ENCODE data around the gene URM1. TPM values are rescaled to one million over a fixed set of nuclear protein-coding genes. Genes with fewer than 3 reads are reported as not detected.

Gene URM1
- total RNA-seq, 1 experiment from 2014 or later: 50.7 TPM

- DNase-seq (ENCODE audit: low read depth): no peak
Observed at GRCh38 chr9:128385496-128386460, 14.6 kb downstream of the URM1 start.

DNA sequence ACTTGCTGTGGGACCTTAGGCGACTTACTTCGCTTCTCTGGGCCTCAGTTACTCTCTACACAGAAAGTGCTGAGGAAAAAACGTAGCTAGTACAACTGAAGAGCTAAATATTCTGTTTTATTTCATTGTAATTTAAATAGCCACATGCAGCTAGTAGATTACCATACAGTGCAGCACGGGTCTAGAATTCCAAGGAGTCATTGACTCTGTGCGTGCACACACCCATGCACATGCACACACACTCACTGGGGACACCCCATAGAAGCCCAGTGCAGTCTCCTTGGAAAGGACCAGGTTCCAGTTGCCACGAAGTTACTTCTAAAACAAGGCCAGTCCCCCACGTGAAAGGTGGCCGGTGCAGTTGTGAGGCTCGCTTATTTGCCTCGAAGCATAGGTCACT, 17.0 kb downstream of the URM1 start:
- no peak for DNase-seq (ENCODE audit: low read depth)

- DNase-seq (ENCODE audit: low read depth): no peak
Observed at GRCh38 chr9:128389395-128390149, 18.4 kb downstream of the URM1 start.

- DNase-seq (ENCODE audit: low read depth): no peak
Observed at GRCh38 chr9:128390150-128390812, 19.1 kb downstream of the URM1 start.

DNA sequence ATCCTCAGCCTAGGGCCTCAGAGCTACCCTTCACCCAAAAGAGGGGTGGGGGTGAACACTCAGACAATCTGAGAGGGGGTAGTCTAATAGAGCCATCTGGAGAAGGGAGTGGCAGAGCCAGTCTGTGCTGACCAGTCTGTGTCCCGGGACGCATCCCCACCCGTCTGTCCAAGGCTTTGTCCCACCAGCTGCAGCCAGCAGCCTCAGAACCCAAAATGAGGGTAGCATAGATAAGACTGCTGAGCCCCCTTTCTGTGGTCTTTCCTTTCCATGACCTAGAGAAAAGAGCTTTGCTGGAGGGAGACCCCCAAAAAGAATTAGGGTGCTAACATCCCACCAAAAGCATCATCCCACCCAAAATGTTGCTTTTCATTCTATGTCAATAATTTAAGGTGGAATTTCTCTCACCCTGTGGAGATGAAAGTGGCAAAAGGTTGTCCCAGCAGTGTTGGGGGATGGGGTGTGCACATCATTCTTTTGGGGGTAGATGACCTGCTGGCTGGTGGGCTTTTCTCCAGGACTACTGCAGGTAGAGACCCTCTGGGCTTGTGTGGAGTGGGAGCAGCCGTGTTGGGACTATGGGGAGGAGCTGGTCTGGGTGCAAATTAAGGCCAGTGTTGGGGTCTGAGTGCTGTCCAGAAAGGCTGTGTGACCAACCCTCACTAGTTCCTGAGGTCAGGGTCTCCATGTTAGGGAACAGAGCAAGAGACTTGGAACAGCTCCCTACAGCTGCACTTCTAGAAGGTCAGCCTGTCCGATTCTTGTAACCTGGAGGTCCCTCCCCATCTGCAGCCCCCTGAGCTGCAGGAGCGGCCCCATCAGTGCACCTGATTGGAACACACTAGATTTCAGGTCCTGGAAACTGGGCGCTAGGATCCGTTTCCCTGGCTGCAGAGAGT, 19.9 kb downstream of the URM1 start:
- no peak for DNase-seq (ENCODE audit: low read depth)

GRCh38 chr9:128391956-128392301, 20.8 kb downstream of the URM1 start:
- no peak for DNase-seq (ENCODE audit: low read depth)

GRCh38 chr9:128392302-128393144, 21.3 kb downstream of the URM1 start:
- DNase-seq (ENCODE audit: low read depth): no peak

GRCh38 chr9:128393145-128393775, 22.1 kb downstream of the URM1 start:
- no peak for DNase-seq (ENCODE audit: low read depth)

DNA sequence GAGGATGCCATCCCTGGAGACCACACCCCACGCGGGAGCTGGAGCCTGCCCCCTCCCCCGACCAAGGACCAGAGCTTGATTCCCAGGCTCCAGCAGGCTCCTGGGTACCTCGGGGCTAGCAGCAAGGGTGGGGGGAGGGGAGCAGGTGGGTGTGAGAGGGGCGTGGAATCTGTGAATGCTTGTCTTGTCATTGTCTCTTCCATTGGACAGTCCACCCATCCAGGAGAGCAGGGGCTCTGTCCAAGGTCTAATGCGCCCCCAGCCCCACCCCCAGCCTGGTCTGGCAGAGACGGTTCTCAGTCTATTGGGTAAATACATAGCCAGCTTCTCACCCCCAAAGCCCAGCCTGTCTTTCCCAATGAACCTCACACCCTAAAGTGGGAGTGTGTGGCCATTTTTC, 22.8 kb downstream of the URM1 start:
- no peak for DNase-seq (ENCODE audit: low read depth)

GRCh38 chr9:128394379-128395168, 23.4 kb downstream of the URM1 start:
- DNase-seq (ENCODE audit: low read depth): no peak

DNA sequence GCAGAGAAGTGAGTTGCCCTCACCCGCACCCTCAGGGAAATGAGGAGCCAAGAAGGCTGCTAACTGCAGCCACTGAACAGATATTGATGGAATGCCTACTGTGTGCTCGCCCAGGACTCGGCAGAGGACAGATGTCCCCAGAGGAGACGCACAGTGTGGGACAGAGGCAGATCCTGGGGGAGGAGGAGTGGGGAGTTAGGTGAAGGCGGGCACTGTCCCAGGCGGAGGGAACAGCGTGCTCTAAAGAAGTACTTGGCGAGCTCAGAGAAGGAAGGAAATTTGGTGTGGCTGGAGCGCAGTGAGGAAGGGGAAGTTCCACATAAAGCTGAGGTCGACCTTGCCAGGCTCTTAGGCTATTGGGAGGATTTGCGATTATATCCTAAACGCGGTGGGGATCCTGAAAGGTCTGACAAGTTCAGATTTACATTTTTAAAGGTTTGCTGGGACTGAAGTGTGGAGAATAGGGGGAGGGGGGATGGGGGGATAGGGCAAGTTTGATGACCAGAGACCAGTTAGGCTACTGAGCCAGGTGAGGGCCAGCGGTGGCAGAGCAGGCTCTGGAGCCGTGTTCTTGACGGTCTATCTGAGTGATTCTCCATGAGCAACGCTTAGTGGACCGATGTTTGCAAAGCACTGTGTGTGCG, 25.9 kb downstream of the URM1 start:
- no peak for DNase-seq (ENCODE audit: low read depth)

DNA sequence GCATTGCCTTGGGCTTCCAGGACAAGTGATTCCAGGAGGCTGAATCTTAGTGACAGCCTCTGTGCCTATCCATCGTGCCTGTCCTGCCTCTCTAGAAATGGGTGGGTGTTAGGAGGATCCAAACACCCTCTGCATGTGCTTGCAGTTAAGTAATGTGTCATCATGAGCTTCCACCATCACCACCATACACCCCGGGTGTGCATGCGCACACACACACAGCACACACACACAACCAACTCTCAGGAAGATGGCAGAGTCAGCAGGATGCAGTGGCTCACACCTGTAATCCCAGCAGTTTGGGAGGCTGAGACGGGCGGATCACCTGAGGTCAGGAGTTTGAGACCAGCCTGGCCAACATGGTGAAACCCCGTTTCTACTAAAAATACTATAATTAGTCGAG, 26.7 kb downstream of the URM1 start:
- no peak for DNase-seq (ENCODE audit: low read depth)

DNA sequence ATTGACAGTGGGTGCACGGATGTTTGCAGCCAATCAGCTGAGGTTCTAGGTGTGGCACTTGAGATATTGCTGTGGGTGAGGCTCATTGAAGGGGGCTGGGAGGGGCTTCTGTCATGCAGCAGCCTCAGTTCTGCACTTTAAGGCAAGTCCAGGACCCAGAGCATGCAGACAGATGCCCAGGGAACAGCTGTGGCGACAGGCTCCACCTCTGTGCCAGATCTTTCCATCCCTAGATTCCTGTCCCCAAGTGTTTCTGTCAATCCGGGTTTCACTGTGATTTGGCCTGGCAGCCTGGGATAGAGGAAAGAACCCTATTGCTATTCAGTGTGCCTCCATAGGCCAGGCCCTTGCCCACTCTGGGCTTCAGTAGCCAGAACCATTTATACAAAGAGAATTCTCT, 28.7 kb downstream of the URM1 start:
- DNase-seq (ENCODE audit: low read depth): no peak

DNA sequence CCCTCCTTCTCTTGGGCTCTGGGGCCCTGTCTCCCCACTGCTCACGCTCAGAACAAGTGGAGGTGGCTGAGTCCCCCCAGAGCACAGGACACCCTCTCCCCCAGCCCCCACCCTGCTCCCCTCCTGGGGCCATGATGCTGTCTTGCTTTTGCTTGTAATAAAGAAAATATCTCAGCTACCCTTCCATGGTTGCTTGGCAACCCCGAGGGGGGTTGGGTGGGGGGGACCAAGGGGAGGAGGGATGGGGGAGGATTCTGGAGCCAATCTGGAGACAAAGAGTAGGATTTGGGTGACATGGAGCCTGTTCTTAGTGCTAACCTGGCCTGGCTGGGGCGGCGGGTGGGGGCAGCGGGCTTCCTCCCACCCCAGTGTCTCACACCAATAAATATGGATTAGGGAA, 33.4 kb downstream of the URM1 start:
- no peak for DNase-seq (ENCODE audit: low read depth)

DNA sequence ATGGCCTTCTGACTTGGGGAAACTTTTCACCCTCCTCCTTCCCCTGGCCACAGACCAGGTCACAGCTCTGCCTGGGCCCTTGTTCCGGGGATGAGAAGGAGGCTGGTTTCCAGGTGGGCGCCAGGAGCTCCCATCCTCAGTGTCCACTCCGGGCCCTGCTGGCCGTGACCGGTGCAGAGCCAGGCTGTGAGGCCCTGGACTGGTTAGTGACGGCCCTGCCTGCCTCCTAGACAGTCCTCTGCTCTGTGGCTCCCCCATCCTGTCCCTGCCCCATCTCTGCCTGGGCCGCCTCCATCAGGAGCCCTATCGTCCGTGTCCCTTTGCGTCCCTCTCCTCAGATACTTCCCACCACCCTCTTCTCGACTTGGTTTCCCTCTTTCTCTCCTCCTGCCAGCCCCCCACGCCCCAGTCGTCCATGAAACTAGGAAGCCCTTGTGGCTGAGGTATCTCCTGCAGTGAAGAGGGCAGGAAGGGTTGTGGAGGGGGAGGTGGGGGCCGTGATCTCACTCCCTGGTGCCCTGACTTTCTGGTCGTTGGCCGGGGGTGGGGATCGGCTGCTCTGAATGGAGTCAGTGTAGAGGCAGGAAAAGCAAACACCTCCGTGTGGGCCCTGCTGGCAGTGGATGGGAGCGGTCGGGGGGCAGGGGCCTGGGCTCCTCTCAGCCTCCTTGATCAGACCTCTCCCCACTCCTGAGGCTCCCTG, 34.1 kb downstream of the URM1 start:
- DNase-seq (ENCODE audit: low read depth): no peak

- no peak for DNase-seq (ENCODE audit: low read depth)
Observed at GRCh38 chr9:128405780-128406171, 34.6 kb downstream of the URM1 start.

DNA sequence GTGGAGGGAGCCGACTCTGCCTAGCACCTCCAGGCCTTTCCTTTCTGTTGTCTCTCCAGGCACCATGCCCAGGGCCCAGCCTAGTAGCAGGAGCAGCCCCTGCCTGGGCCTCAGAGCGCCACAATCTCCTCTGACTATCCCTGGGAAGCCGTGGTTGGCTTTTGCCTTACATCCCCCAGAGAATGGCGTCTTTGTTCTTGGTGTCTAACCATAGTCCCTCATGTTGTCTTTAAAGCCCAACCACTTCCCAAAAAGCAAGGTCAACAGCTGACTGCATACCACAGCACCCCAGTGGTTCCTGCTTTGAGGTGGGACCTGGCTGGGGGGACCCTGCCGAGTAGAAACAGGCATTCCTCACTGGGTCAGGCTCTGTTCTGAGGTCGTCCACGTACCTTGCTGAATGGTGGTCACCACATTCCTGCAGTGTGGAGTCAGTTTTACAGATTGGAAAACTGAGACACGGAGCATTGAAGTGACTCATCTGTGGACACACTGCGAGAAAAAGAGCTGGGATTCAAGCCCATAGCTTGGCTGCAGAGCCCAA, 35.7 kb downstream of the URM1 start:
- DNase-seq (ENCODE audit: low read depth): peak; percentile 42

DNA sequence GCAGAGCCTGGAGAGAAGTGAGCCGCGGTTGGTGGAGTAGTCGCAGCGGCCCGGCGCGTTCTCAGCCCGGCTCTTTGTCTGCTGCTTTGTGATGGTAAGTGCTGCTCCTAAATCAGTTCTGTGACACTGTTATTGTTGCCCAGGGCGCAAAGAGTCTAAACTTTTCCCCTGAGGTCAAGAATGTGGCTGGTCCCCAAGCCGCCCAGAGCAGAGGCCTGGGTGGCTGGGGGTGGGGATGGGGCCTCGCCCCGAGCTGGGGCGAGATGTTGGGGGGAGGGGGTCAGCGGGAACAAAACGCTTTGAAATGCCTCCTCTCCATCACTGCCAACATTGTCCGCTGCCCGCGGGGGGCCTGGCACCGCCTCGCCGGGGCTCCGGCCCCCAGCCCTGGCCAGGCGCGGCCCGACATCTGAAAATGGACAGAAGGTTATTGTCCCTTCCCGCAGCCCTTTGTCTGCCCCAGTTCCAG, 37.8 kb downstream of the URM1 start:
- DNase-seq (ENCODE audit: low read depth): no peak
